H1 (cell line): ENCODE measurements around the gene RIPPLY3. TPM values are rescaled to one million over a fixed set of nuclear protein-coding genes. Genes with fewer than 3 reads are reported as not detected.

Experiments
- CTCF ChIA-PET: fragments of 300-600 bp; sonication (Branson Sonifier 250); formaldehyde crosslinking; loops from one replicate; lab custom pipeline; 2021; ENCODE audit not compliant: partially characterized antibody; lab: Charles Lee
- POLR2A ChIA-PET: fragments of 300-600 bp; sonication (Branson Sonifier 250); formaldehyde crosslinking; loops from one replicate; lab custom pipeline; 2021; ENCODE audit warnings: inconsistent platforms; ENCODE audit not compliant: partially characterized antibody; lab: Charles Lee
- DNase-seq, 2 experiments: peaks; one replicate each; pipeline versions ENCODE4 v3.0.0 to v3.0.0-alpha.2; 2010 to 2022; ENCODE audit warnings: low spot score in 2 of 2, low read depth in 1 of 2, mixed read lengths in 1 of 2
- FAIRE-seq: peaks from 2 replicates; lab custom pipeline; 2011; peaks lifted over from hg19 to GRCh38; lab: Jason Lieb, UNC
- H2AFZ ChIP-seq: 2 replicates; pipeline ENCODE4 v1.8.1; 2012; ENCODE audit warnings: low read length, inconsistent platforms
- H2AK5ac ChIP-seq: 2 replicates; pipeline ENCODE4 v1.6.1; 2013; ENCODE audit warnings: low read depth, low read length
- H2BK120ac ChIP-seq: replicated peaks from 2 replicates; pipeline ENCODE3; 2013; ENCODE audit warnings: low read depth, low read length, inconsistent platforms
- H2BK12ac ChIP-seq: 2 replicates; pipeline ENCODE4 v1.6.1; 2013; ENCODE audit warnings: low read depth, low read length
- H2BK15ac ChIP-seq: 2 replicates; pipeline ENCODE4 v1.6.1; 2013; ENCODE audit warnings: low read length
- H2BK20ac ChIP-seq: 2 replicates; pipeline ENCODE4 v1.6.1; 2013; ENCODE audit warnings: low read length
- H2BK5ac ChIP-seq: 2 replicates; pipeline ENCODE4 v1.6.1; 2013; ENCODE audit warnings: low read depth, low read length
- H3K14ac ChIP-seq: 2 replicates; pipeline ENCODE4 v1.6.1; 2013; ENCODE audit warnings: inconsistent platforms; ENCODE audit not compliant: insufficient read length
- H3K18ac ChIP-seq: 2 replicates; pipeline ENCODE4 v1.6.1; 2013; ENCODE audit warnings: low read length; ENCODE audit errors: extremely low read depth
- H3K23ac ChIP-seq: 2 replicates; pipeline ENCODE4 v1.6.1; 2013; ENCODE audit warnings: inconsistent platforms; ENCODE audit not compliant: insufficient read length
- H3K23me2 ChIP-seq: 2 replicates; pipeline ENCODE4 v1.6.1; 2013; ENCODE audit warnings: low read depth, low read length
- H3K27ac ChIP-seq: 2 replicates; pipeline ENCODE4 v1.6.1; 2011; ENCODE audit warnings: low read depth, low read length, inconsistent platforms
- H3K27me3 ChIP-seq, 4 experiments: replicated peaks in 1 of 4; 1 replicate in 1 of 4; 2 replicates in 3 of 4; pipeline versions ENCODE4 v1.6.1 to v1.8.1; 2011 to 2013; ENCODE audit warnings: low read length in 3 of 4, mild to moderate bottlenecking in 3 of 4, inconsistent platforms in 2 of 4, mixed read lengths in 2 of 4, moderate library complexity in 1 of 4; ENCODE audit not compliant: control insufficient read depth in 3 of 4, insufficient read depth in 3 of 4; ENCODE audit errors: extremely low read depth in 1 of 4
- H3K36me3 ChIP-seq, 4 experiments: 2 replicates each; pipeline versions ENCODE4 v1.6.1 to v1.8.1; 2011 to 2013; ENCODE audit warnings: mild to moderate bottlenecking in 4 of 4, low read length in 3 of 4, moderate library complexity in 2 of 4, control low read depth in 1 of 4, inconsistent platforms in 1 of 4; ENCODE audit not compliant: insufficient read depth in 4 of 4, control insufficient read depth in 2 of 4
- H3K4ac ChIP-seq: replicated peaks from 2 replicates; pipeline ENCODE3; 2013; ENCODE audit warnings: low read length, low read depth, mixed read lengths, inconsistent platforms; ENCODE audit not compliant: insufficient read length
- H3K4me1 ChIP-seq, 4 experiments: replicated peaks in 1 of 4; 1 replicate in 1 of 4; 2 replicates in 3 of 4; pipeline versions ENCODE4 v1.6.1 to v1.8.1; 2011 to 2013; ENCODE audit warnings: low read length in 3 of 4, inconsistent platforms in 2 of 4, mixed read lengths in 1 of 4; ENCODE audit not compliant: insufficient read depth in 4 of 4, control insufficient read depth in 3 of 4
- H3K4me2 ChIP-seq, 2 experiments: 2 replicates each; pipeline versions ENCODE4 v1.6.1 to v1.8.1; 2011 to 2013; ENCODE audit warnings: low read depth in 2 of 2, low read length in 2 of 2, control low read depth in 1 of 2, inconsistent platforms in 1 of 2, mild to moderate bottlenecking in 1 of 2; ENCODE audit not compliant: insufficient read depth in 1 of 2
- H3K4me3 ChIP-seq, 4 experiments: fragments of 200-600, 300-600 bp in 1 of 4; sonication (generic), shearing (Covaris generic), sonication (Bioruptor Twin) in 1 of 4; 2 replicates each; pipeline versions ENCODE4 v1.5.1 to v1.8.1; 2011 to 2016; ENCODE audit warnings: low read length in 4 of 4, low read depth in 3 of 4, control low read depth in 2 of 4, inconsistent platforms in 2 of 4, mild to moderate bottlenecking in 2 of 4, mixed read lengths in 1 of 4, moderate library complexity in 1 of 4; ENCODE audit not compliant: insufficient read depth in 2 of 4; ENCODE audit errors: extremely low read depth in 1 of 4
- H3K56ac ChIP-seq: replicated peaks from 2 replicates; pipeline ENCODE3; 2013; ENCODE audit warnings: low read depth, mild to moderate bottlenecking, mixed read lengths, low read length, inconsistent platforms; ENCODE audit not compliant: insufficient read length
- H3K79me1 ChIP-seq: 2 replicates; pipeline ENCODE4 v1.6.1; 2013; ENCODE audit warnings: low read depth, low read length, control low read depth
- H3K79me2 ChIP-seq, 2 experiments: 2 replicates each; pipeline versions ENCODE4 v1.6.1 to v1.8.1; 2012 to 2013; ENCODE audit warnings: low read length in 2 of 2, mild to moderate bottlenecking in 2 of 2, inconsistent platforms in 1 of 2; ENCODE audit not compliant: insufficient read depth in 2 of 2, control insufficient read depth in 1 of 2
- H3K9ac ChIP-seq, 4 experiments: replicated peaks in 1 of 4; 1 replicate in 1 of 4; 2 replicates in 3 of 4; pipeline versions ENCODE4 v1.6.1 to v1.8.1; 2011 to 2013; ENCODE audit warnings: low read depth in 3 of 4, low read length in 3 of 4, control low read depth in 2 of 4, mild to moderate bottlenecking in 2 of 4, moderate library complexity in 2 of 4, inconsistent platforms in 1 of 4; ENCODE audit errors: extremely low read depth in 1 of 4
- H3K9me3 ChIP-seq, 2 experiments: 2 replicates each; pipeline versions ENCODE4 v1.6.1 to v1.8.1; 2012 to 2013; ENCODE audit warnings: mild to moderate bottlenecking in 2 of 2, moderate library complexity in 2 of 2, control low read depth in 1 of 2, inconsistent platforms in 1 of 2, low read depth in 1 of 2, low read length in 1 of 2, mixed read lengths in 1 of 2; ENCODE audit not compliant: insufficient read depth in 2 of 2
- H4K20me1 ChIP-seq, 2 experiments: replicated peaks in 1 of 2; 2 replicates each; pipeline versions ENCODE3 to v1.8.1; 2011 to 2013; ENCODE audit warnings: inconsistent platforms in 2 of 2, low read length in 2 of 2, mild to moderate bottlenecking in 1 of 2; ENCODE audit not compliant: insufficient read depth in 2 of 2, control insufficient read depth in 1 of 2
- H4K5ac ChIP-seq: 2 replicates; pipeline ENCODE4 v1.6.1; 2013; ENCODE audit warnings: low read length, low read depth, mixed read lengths, inconsistent platforms; ENCODE audit not compliant: insufficient read length
- H4K8ac ChIP-seq: 2 replicates; pipeline ENCODE4 v1.8.0; 2013; ENCODE audit warnings: mild to moderate bottlenecking, moderate library complexity, low read length, inconsistent platforms; ENCODE audit not compliant: insufficient read depth; ENCODE audit errors: extremely low read depth
- H4K91ac ChIP-seq: replicated peaks from 2 replicates; pipeline ENCODE3; 2013; ENCODE audit warnings: low read length, mixed read lengths, inconsistent platforms; ENCODE audit not compliant: insufficient read length
- BCL11A ChIP-seq, 2 experiments: IDR thresholded peaks; one replicate each; pipeline ENCODE4 v1.6.1; 2011; ENCODE audit warnings: low read depth in 2 of 2, low read length in 2 of 2, mild to moderate bottlenecking in 2 of 2
- CEBPB ChIP-seq: IDR thresholded peaks from 2 replicates; pipeline ENCODE4 v1.6.1; 2012; ENCODE audit warnings: low read depth, low read length
- CTBP2 ChIP-seq: IDR thresholded peaks from 2 replicates; pipeline ENCODE4 v1.7.0; 2011; ENCODE audit warnings: borderline replicate concordance, mild to moderate bottlenecking, moderate library complexity, mixed read lengths, low read length; ENCODE audit not compliant: insufficient read depth, insufficient read length
- EGR1 ChIP-seq: IDR thresholded peaks from 2 replicates; pipeline ENCODE4 v1.6.1; 2011; ENCODE audit warnings: low read depth, low read length, borderline replicate concordance
- GTF2F1 ChIP-seq: IDR thresholded peaks from 2 replicates; pipeline ENCODE4 v1.6.1; 2012; ENCODE audit warnings: low read depth, low read length, improper control_type of control experiment, borderline replicate concordance
- HDAC2 ChIP-seq, 2 experiments: fragments of 300-600 bp in 1 of 2; sonication (generic) in 1 of 2; IDR thresholded peaks; 2 replicates each; pipeline ENCODE4 v1.6.1; 2011 to 2012; ENCODE audit warnings: low read depth in 2 of 2, low read length in 2 of 2, mild to moderate bottlenecking in 2 of 2, moderate library complexity in 2 of 2, borderline replicate concordance in 1 of 2, inconsistent platforms in 1 of 2
- JUN ChIP-seq: IDR thresholded peaks from 2 replicates; pipeline ENCODE4 v1.6.1; 2011; ENCODE audit warnings: low read depth, mild to moderate bottlenecking, improper control_type of control experiment, low read length
- POLR2AphosphoS5 ChIP-seq: IDR thresholded peaks from 2 replicates; pipeline ENCODE4 v1.6.1; 2011; ENCODE audit warnings: low read depth, low read length
- POU5F1 ChIP-seq: IDR thresholded peaks from 2 replicates; pipeline ENCODE4 v1.6.1; 2011; ENCODE audit warnings: low read depth, mild to moderate bottlenecking, low read length, moderate library complexity
- SIN3A ChIP-seq, 2 experiments: IDR thresholded peaks in 1 of 2; conservative IDR thresholded peaks in 1 of 2; 2 replicates each; pipeline ENCODE4 v1.6.1; 2011 to 2012; ENCODE audit warnings: low read length in 2 of 2, improper control_type of control experiment in 1 of 2, low read depth in 1 of 2, mild to moderate bottlenecking in 1 of 2
- SP1 ChIP-seq: IDR thresholded peaks from 2 replicates; pipeline ENCODE4 v1.6.1; 2011; ENCODE audit warnings: low read depth, low read length
- SP2 ChIP-seq: IDR thresholded peaks from 2 replicates; pipeline ENCODE4 v1.6.1; 2012; ENCODE audit warnings: mild to moderate bottlenecking, low read length, inconsistent platforms
- SRF ChIP-seq: IDR thresholded peaks from 2 replicates; pipeline ENCODE4 v1.6.1; 2011; ENCODE audit warnings: mild to moderate bottlenecking, low read depth, low read length, moderate library complexity
- SUZ12 ChIP-seq: fragments of 200-600 bp; sonication (generic); IDR thresholded peaks from 2 replicates; pipeline ENCODE4 v1.6.1; 2012; ENCODE audit warnings: mild to moderate bottlenecking, inconsistent platforms, low read length, moderate library complexity, mixed read lengths
- TBP ChIP-seq: IDR thresholded peaks from 2 replicates; pipeline ENCODE4 v1.6.1; 2011; ENCODE audit warnings: low read depth, low read length, improper control_type of control experiment
- polyA plus RNA-seq, 7 experiments: library from polyadenylated mRNA; depleted of rRNA in 3 of 7; stranded (reverse) in 5 of 7; unstranded in 2 of 7; fragments of >200 nt in 5 of 7; fragments of 200-250 nt in 2 of 7; gene quantifications; 1 replicate in 5 of 7; 2 replicates in 1 of 7; 4 replicates in 1 of 7; pipeline versions ENCODE4 v1.2.1 to v1.2.3, GENCODE V29; 2011 to 2013; ENCODE audit warnings: missing spikeins in 2 of 7, mixed read lengths in 2 of 7
- total RNA-seq: library from RNA; stranded (reverse); fragmentation: NEBNext Ultra II Directional; extraction: Animal tissue kit (Norgen Biotek cat#: 25700); gene quantifications from 2 replicates; pipeline ENCODE4 v1.2.1, GENCODE V29; 2021

Gene RIPPLY3
- total and polyA plus RNA-seq, 2 of the 8 experiments (the other 6 are each of a cell fraction or from before 2014, with no cell fraction given), result 2.0 to 2.2 TPM

DNA sequence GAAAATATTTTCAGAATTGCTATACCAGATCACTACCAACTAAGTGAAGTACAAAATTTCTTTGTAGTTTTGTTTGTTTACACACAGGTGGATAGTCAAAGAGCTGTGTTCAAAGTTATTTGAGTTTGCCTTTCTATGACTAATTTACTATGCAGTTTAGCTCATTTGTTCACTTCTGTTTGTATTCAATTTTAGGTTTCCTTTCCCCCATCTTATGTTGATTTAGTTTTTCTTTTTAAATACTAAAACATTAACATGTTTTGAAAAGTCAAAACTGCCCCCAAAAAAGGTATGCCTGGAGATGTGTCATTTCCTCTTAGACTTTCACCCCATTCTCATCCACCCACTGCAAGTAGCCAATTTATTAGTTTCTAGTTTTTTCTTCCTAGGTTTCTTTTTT lies 18.7 kb upstream of the RIPPLY3 start:
- POLR2A ChIA-PET, result interaction anchor here (0.8 kb wide), 1 partner anchor 9 kb away, joined by 5 read pairs; no protein-coding TSS in a partner anchor
- no peak for TF ChIP-seq POU5F1
- no peak for TF ChIP-seq BCL11A (IDR thresholded peaks at IDR 0.05; ENCODE audit: low read depth in 2 of 2, low read length in 2 of 2)
- no peak for TF ChIP-seq SIN3A (conservative IDR thresholded peaks at IDR 0.05 in 1 of 2, IDR thresholded peaks at IDR 0.05 in 1 of 2; ENCODE audit: low read depth in 1 of 2, low read length in 2 of 2)
- TF ChIP-seq JUN, result no peak
- no peak for TF ChIP-seq GTF2F1
- no peak for TF ChIP-seq POLR2AphosphoS5
- no peak for TF ChIP-seq SUZ12
- TF ChIP-seq TBP, result no peak
- no peak for TF ChIP-seq SP1
- TF ChIP-seq CTBP2, result no peak
- no peak for TF ChIP-seq EGR1
- TF ChIP-seq SP2, result no peak
- no peak for TF ChIP-seq SRF
- TF ChIP-seq CEBPB, result no peak
- TF ChIP-seq HDAC2 (IDR thresholded peaks at IDR 0.05; ENCODE audit: borderline replicate concordance in 1 of 2, low read depth in 2 of 2, low read length in 2 of 2), result no peak
- TF ChIP-seq, all 59 proteins: peak for 0
- CTCF ChIA-PET, result interaction anchor here (2.1 kb wide), 1 partner anchor 11 kb away, joined by 10 read pairs; no protein-coding TSS in a partner anchor

More for the DNA sequence above, 18.7 kb upstream of the RIPPLY3 start:
- Histone ChIP-seq H3K14ac (no peak overlapping the region), H4K8ac (no peak overlapping the region), H2BK120ac (no peak overlapping the region), H3K9me3 (no peaks in the 10 kb centered on the region), H2BK5ac (no peak overlapping the region), H3K23me2 (peaks cover 7% of the 10 kb centered on the region), H3K79me1 (no peaks in the 10 kb centered on the region), H3K79me2 (no peaks in the 10 kb centered on the region), H3K4me1 (peaks cover 3 to 16% (median 6%) of the 10 kb centered on the region in 4 experiments), H3K27ac (no peak overlapping the region), H2AK5ac (no peak overlapping the region), H4K5ac (no peak overlapping the region), H3K4me2 (no peak overlapping the region), H2BK20ac (no peak overlapping the region), H3K27me3 (no peaks in the 10 kb centered on the region; a peak in 1 of 7 replicates), H3K36me3 (no peaks in the 10 kb centered on the region), H3K18ac (no peak overlapping the region), H3K56ac (no peak overlapping the region), H2BK12ac (no peak overlapping the region), H4K91ac (no peak overlapping the region), H3K4me3 (no peak overlapping the region), H4K20me1 (no peaks in the 10 kb centered on the region), H3K23ac (no peak overlapping the region), H3K9ac (no peak overlapping the region), H2AFZ (no peak overlapping the region), H2BK15ac (no peak overlapping the region), H3K4ac (no peak overlapping the region)
- no peak for FAIRE-seq
- no peak for DNase-seq
